Mesenchymal stem cell (in vitro differentiated cells and primary cell): ENCODE measurements around the gene ZNF563.

Source experiments
- DNase-seq: peaks from one replicate; pipeline ENCODE4 v3.0.0-alpha.2; 2013
- H2AFZ ChIP-seq: one replicate; pipeline ENCODE4 v1.6.1; 2013; ENCODE audit warnings: low read depth, mild to moderate bottlenecking, control low read depth, inconsistent platforms, low read length, moderate library complexity
- H2AK5ac ChIP-seq: 2 replicates; pipeline ENCODE4 v1.6.1; 2013; ENCODE audit warnings: low read length, moderate library complexity, mild to moderate bottlenecking, inconsistent platforms; ENCODE audit not compliant: severe bottlenecking
- H2BK120ac ChIP-seq: one replicate; pipeline ENCODE4 v1.6.1; 2013; ENCODE audit warnings: low read depth, mild to moderate bottlenecking, inconsistent platforms, low read length, moderate library complexity
- H2BK12ac ChIP-seq, 2 experiments: one replicate each; pipeline ENCODE4 v1.6.1; 2013; ENCODE audit warnings: inconsistent platforms in 2 of 2, low read length in 2 of 2, mild to moderate bottlenecking in 2 of 2, moderate library complexity in 2 of 2, control low read depth in 1 of 2
- H2BK15ac ChIP-seq: one replicate; pipeline ENCODE4 v1.6.1; 2013; ENCODE audit warnings: mild to moderate bottlenecking, low read depth, inconsistent platforms; ENCODE audit not compliant: poor library complexity, severe bottlenecking
- H2BK5ac ChIP-seq: 2 replicates; pipeline ENCODE4 v1.6.1; 2013; ENCODE audit warnings: low read depth, mild to moderate bottlenecking, low read length, control low read depth, inconsistent platforms; ENCODE audit not compliant: poor library complexity, severe bottlenecking
- H3K14ac ChIP-seq, 2 experiments: one replicate each; pipeline ENCODE4 v1.6.1; 2013; ENCODE audit warnings: inconsistent platforms in 2 of 2, low read length in 2 of 2, control low read depth in 1 of 2, mild to moderate bottlenecking in 1 of 2, moderate library complexity in 1 of 2
- H3K18ac ChIP-seq, 2 experiments: one replicate each; pipeline ENCODE4 v1.6.1; 2013; ENCODE audit warnings: inconsistent platforms in 2 of 2, low read length in 2 of 2, control low read depth in 1 of 2, low read depth in 1 of 2, mild to moderate bottlenecking in 1 of 2
- H3K23ac ChIP-seq, 2 experiments: one replicate each; pipeline ENCODE4 v1.6.1; 2013; ENCODE audit warnings: inconsistent platforms in 2 of 2, low read length in 2 of 2, mild to moderate bottlenecking in 2 of 2, moderate library complexity in 2 of 2, control low read depth in 1 of 2
- H3K27ac ChIP-seq: 2 replicates; pipeline ENCODE4 v1.5.1; 2013; ENCODE audit warnings: mild to moderate bottlenecking, moderate library complexity, low read length, control low read depth, inconsistent platforms; ENCODE audit not compliant: poor library complexity, severe bottlenecking
- H3K27me3 ChIP-seq, 2 experiments: 2 replicates each; pipeline versions ENCODE4 v1.6.1 to v1.7.0; 2013; ENCODE audit warnings: low read length in 2 of 2, mild to moderate bottlenecking in 2 of 2, moderate library complexity in 2 of 2, control low read depth in 1 of 2, inconsistent platforms in 1 of 2; ENCODE audit not compliant: control insufficient read depth in 1 of 2, insufficient read depth in 1 of 2
- H3K36me3 ChIP-seq, 2 experiments: 2 replicates each; pipeline versions ENCODE4 v1.6.1 to v1.7.0; 2013; ENCODE audit warnings: low read length in 2 of 2, control low read depth in 1 of 2, inconsistent platforms in 1 of 2, low read depth in 1 of 2, mild to moderate bottlenecking in 1 of 2; ENCODE audit not compliant: insufficient read depth in 2 of 2, control insufficient read depth in 1 of 2
- H3K4ac ChIP-seq, 2 experiments: one replicate each; pipeline ENCODE4 v1.6.1; 2013; ENCODE audit warnings: inconsistent platforms in 2 of 2, low read length in 2 of 2, mild to moderate bottlenecking in 2 of 2, moderate library complexity in 2 of 2, control low read depth in 1 of 2, low read depth in 1 of 2
- H3K4me1 ChIP-seq: 2 replicates; pipeline ENCODE4 v1.6.1; 2013; ENCODE audit warnings: low read depth, low read length, control low read depth; ENCODE audit not compliant: control insufficient read depth, insufficient read depth
- H3K4me2 ChIP-seq: 2 replicates; pipeline ENCODE4 v1.6.1; 2013; ENCODE audit warnings: low read length, mild to moderate bottlenecking, inconsistent platforms; ENCODE audit not compliant: poor library complexity, severe bottlenecking
- H3K4me3 ChIP-seq, 2 experiments: 2 replicates each; pipeline versions ENCODE4 v1.5.1 to v1.7.0; 2013; ENCODE audit warnings: low read length in 2 of 2, mild to moderate bottlenecking in 2 of 2, control low read depth in 1 of 2, low read depth in 1 of 2; ENCODE audit not compliant: insufficient read depth in 1 of 2
- H3K79me1 ChIP-seq: replicated peaks from 2 replicates; pipeline ENCODE4 v1.6.1; 2013; ENCODE audit warnings: mild to moderate bottlenecking, control low read depth, low read length, inconsistent platforms; ENCODE audit not compliant: poor library complexity, severe bottlenecking
- H3K9ac ChIP-seq: 2 replicates; pipeline ENCODE4 v1.7.0; 2013; ENCODE audit warnings: mild to moderate bottlenecking, low read length, moderate library complexity
- H3K9me3 ChIP-seq: 2 replicates; pipeline ENCODE4 v1.7.0; 2013; ENCODE audit warnings: mild to moderate bottlenecking, low read length; ENCODE audit not compliant: control insufficient read depth
- H4K8ac ChIP-seq: one replicate; pipeline ENCODE4 v1.6.1; 2013; ENCODE audit warnings: inconsistent platforms, mild to moderate bottlenecking, low read length, moderate library complexity
- H4K91ac ChIP-seq: one replicate; pipeline ENCODE4 v1.6.1; 2013; ENCODE audit warnings: mild to moderate bottlenecking, low read length, inconsistent platforms
- WGBS: methylation state at CpG from one replicate; pipeline ENCODE4 v1.1.7; 2013; ENCODE audit warnings: mixed read lengths; 5-methylcytosine and 5-hydroxymethylcytosine counted together

Gene ZNF563

DNA sequence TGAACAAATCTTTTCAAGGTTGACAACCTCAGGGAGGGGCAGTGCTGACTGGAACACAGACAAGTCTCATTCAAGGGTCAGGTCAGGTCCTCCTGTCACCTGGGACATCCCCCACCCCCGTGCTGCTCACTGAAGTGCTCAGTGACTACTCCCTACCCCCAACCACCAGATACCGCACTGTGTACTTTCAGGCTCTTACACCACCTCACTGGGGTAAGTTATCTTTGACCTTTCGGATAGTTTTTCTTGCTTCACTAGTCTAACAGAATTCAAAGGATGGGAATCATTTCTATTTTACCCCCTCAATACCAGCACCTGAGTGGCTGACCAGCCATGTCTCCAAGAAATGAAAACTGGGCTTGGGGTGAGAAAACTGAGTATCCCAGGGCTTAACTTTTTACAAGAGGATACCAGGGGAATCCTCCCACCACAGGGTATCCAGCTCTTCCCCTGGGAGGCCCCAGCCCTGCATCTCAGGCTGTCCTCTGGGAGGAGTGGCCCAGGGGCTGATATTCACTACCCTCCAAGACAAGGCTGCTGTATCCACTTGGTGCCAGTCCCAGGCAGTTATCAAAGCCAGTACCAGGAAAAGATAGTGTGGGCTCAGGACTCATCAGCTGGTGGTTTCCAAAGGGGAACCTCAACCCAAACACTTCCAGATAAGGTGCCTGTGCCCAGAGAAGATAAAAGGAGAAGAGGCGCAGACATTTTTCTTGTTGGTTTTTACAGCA, 2.1 kb downstream of the ZNF563 start:
- no peak overlapping the region for H2AFZ ChIP-seq
- H3K4me3 ChIP-seq: no peak overlapping the region
- H3K23ac ChIP-seq: no peak overlapping the region
- peaks cover 3 to 4% of the 10 kb centered on the region in 2 experiments for H3K36me3 ChIP-seq
- no peak overlapping the region for H2BK12ac ChIP-seq
- 66% methylated on average over 3 of the region's 4 CpGs for WGBS
- H3K14ac ChIP-seq: no peak overlapping the region
- no peak overlapping the region for H4K8ac ChIP-seq
- no peak overlapping the region for H4K91ac ChIP-seq
- no peak for DNase-seq
- no peak overlapping the region for H3K18ac ChIP-seq
- H2BK15ac ChIP-seq: no peak overlapping the region
- H2AK5ac ChIP-seq: no peak overlapping the region
- no peaks in the 10 kb centered on the region for H3K79me1 ChIP-seq
- H3K9ac ChIP-seq: peak overlapping the region; percentile 91
- no peak overlapping the region for H2BK5ac ChIP-seq
- H3K4me1 ChIP-seq: peaks cover 2% of the 10 kb centered on the region
- no peak overlapping the region for H3K4ac ChIP-seq
- H3K27me3 ChIP-seq: no peaks in the 10 kb centered on the region
- H2BK120ac ChIP-seq: no peak overlapping the region
- peaks cover 15% of the 10 kb centered on the region for H3K9me3 ChIP-seq
- H3K27ac ChIP-seq: no peak overlapping the region
- H3K4me2 ChIP-seq: no peak overlapping the region

DNA sequence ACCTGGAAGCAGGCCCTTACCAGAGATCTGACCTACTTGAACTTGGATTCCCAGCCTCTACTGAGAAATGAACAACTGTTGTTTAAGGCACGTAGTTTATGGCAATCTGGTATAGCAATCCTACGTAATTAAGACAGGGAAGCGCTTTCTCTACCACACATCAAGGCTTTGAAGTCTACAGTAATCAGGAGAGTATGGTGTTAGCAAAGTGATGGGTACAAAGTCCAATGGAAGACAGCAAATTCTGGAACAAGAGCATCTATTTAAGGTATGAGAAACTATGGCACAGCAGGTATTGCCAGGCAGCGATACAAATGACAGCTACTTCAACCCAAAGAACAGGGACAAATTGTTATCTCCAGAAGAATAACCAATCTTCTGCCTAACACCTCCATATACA, 3.1 kb downstream of the ZNF563 start:
- H3K27me3 ChIP-seq: no peaks in the 10 kb centered on the region
- no peak overlapping the region for H3K4me3 ChIP-seq
- H2AFZ ChIP-seq: no peak overlapping the region
- H3K4me2 ChIP-seq: no peak overlapping the region
- no peak for DNase-seq
- no peaks in the 10 kb centered on the region for H3K79me1 ChIP-seq
- no peak overlapping the region for H2BK120ac ChIP-seq
- H4K91ac ChIP-seq: no peak overlapping the region
- no peak overlapping the region for H2AK5ac ChIP-seq
- no peak overlapping the region for H3K14ac ChIP-seq
- no peak overlapping the region for H2BK5ac ChIP-seq
- H3K9ac ChIP-seq: no peak overlapping the region
- no peak overlapping the region for H4K8ac ChIP-seq
- WGBS: 95% methylated on average over 4 of the region's 4 CpGs
- no peak overlapping the region for H2BK15ac ChIP-seq
- no peak overlapping the region for H3K27ac ChIP-seq
- no peak overlapping the region for H3K4ac ChIP-seq
- H3K4me1 ChIP-seq: peaks cover 2% of the 10 kb centered on the region
- H3K23ac ChIP-seq: no peak overlapping the region
- no peak overlapping the region for H2BK12ac ChIP-seq
- H3K9me3 ChIP-seq: peaks cover 24% of the 10 kb centered on the region
- no peak overlapping the region for H3K18ac ChIP-seq
- H3K36me3 ChIP-seq: peaks cover 3 to 4% of the 10 kb centered on the region in 2 experiments

DNA sequence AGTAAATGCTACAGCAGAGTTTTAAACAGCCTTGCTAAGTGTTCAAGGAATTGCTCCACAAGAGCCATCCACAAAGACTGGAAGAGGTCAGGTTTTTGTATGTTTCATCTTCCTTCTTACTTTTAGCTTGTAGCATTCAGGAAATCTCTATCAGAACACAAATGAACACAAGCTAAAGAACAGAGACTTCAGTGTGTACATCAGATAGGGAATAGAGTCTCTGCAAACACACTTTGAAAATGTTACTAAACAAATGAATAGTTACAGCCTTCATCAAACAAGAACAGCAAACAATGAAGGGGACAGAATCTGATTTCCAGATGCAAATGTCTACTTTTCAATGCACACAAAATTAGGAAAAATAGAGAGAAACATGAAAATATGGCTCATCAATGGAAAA, 7.7 kb downstream of the ZNF563 start:
- Histone ChIP-seq H3K27me3 (no peaks in the 10 kb centered on the region), H3K36me3 (peaks cover 0 to 29% of the 10 kb centered on the region in 2 experiments), H3K4ac (no peak overlapping the region), H3K9ac (no peak overlapping the region), H3K79me1 (no peaks in the 10 kb centered on the region), H3K23ac (no peak overlapping the region), H3K9me3 (peaks cover 65% of the 10 kb centered on the region), H3K18ac (no peak overlapping the region), H4K91ac (no peak overlapping the region), H4K8ac (no peak overlapping the region), H3K4me3 (no peak overlapping the region), H3K4me2 (no peak overlapping the region), H3K27ac (no peak overlapping the region), H2BK15ac (no peak overlapping the region), H2BK12ac (no peak overlapping the region), H2AK5ac (no peak overlapping the region), H2BK5ac (no peak overlapping the region), H3K14ac (no peak overlapping the region), H2BK120ac (no peak overlapping the region), H2AFZ (no peak overlapping the region), H3K4me1 (no peaks in the 10 kb centered on the region)
- DNase-seq: no peak

DNA sequence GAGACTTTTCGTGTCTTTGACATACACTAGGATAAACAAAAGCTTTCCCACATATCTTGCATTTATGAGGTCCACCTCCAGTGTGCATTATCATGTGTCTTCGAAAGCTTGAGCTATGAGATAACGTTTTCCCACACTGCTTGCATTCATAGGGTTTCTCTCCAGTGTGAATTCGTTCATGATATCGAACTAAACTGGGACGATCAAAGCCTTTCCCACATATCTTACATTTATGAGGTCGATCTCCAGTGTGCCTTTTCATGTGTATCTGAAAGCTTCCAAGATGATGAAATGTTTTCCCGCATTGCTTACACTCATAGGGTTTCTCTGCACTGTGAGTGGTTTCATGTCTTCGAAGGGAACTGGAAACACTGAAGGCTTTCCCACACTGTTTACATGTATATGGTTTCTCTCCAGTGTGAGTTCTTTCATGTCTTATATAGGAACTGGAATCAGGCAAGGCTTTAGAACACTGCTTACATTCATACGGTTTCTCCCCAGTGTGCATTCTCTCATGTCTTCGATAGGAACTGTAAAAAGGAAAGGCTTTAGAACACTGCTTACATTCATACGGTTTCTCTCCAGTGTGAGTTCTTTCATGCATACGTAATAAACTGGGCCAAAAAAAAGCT, 14.5 kb downstream of the ZNF563 start:
- Histone ChIP-seq H2AK5ac (no peak overlapping the region), H3K4ac (no peak overlapping the region), H2BK12ac (no peak overlapping the region), H4K8ac (no peak overlapping the region), H2BK5ac (no peak overlapping the region), H3K27ac (no peak overlapping the region), H3K4me1 (no peaks in the 10 kb centered on the region), H3K18ac (no peak overlapping the region), H3K4me3 (peak overlapping the region in 1 of 2 experiments; percentile 50), H3K14ac (no peak overlapping the region), H3K9ac (no peak overlapping the region), H3K23ac (no peak overlapping the region), H3K9me3 (peaks cover 86% of the 10 kb centered on the region), H4K91ac (no peak overlapping the region), H2BK120ac (no peak overlapping the region), H3K79me1 (no peaks in the 10 kb centered on the region), H3K4me2 (no peak overlapping the region), H2BK15ac (no peak overlapping the region), H3K36me3 (peaks cover 0 to 69% of the 10 kb centered on the region in 2 experiments), H3K27me3 (no peaks in the 10 kb centered on the region), H2AFZ (no peak overlapping the region)
- DNase-seq: no peak
- 89% methylated on average over 13 of the region's 13 CpGs for WGBS
